T-helper 22 cell (primary cell): ENCODE measurements around the gene TSEN15.

ENCODE experiments used
- DNase-seq: peaks from one replicate; pipeline ENCODE4 v3.0.0-alpha.2; 2020; ENCODE audit warnings: low read depth

The TSEN15 gene

GRCh38 chr1:184051485-184052193 lies at the start of gene TSEN15:
TSEN15 (plus strand) TSS chr1:184051730; CDS start chr1:184051756, 26 bp downstream.
- DNase-seq: peak; percentile 32

GRCh38 chr1:184002071-184002470 lies 49.5 kb upstream of the TSEN15 start:
- DNase-seq: no peak

GRCh38 chr1:184004935-184005334 lies 46.6 kb upstream of the TSEN15 start:
- DNase-seq: no peak

- DNase-seq: no peak
Measured at GRCh38 chr1:184005506-184005905, 46.0 kb upstream of the TSEN15 start.

GRCh38 chr1:184010788-184011187 lies 40.7 kb upstream of the TSEN15 start:
- DNase-seq: no peak

- DNase-seq: no peak
Measured at GRCh38 chr1:184012187-184012586, 39.3 kb upstream of the TSEN15 start.

GRCh38 chr1:184014271-184014670 lies 37.3 kb upstream of the TSEN15 start:
- DNase-seq: no peak

- no peak for DNase-seq
Measured at GRCh38 chr1:184016169-184016568, 35.4 kb upstream of the TSEN15 start.

- no peak for DNase-seq
Measured at GRCh38 chr1:184017306-184017705, 34.2 kb upstream of the TSEN15 start.

- DNase-seq: no peak
Measured at GRCh38 chr1:184018622-184019021, 32.9 kb upstream of the TSEN15 start.

GRCh38 chr1:184019069-184019468 lies 32.5 kb upstream of the TSEN15 start:
- DNase-seq: no peak

GRCh38 chr1:184019506-184019905 lies 32.0 kb upstream of the TSEN15 start:
- DNase-seq: no peak

GRCh38 chr1:184020328-184020727 lies 31.2 kb upstream of the TSEN15 start:
- no peak for DNase-seq

- no peak for DNase-seq
Measured at GRCh38 chr1:184020855-184021254, 30.7 kb upstream of the TSEN15 start.

GRCh38 chr1:184021728-184022127 lies 29.8 kb upstream of the TSEN15 start:
- no peak for DNase-seq

GRCh38 chr1:184022668-184023067 lies 28.9 kb upstream of the TSEN15 start:
- DNase-seq: no peak

GRCh38 chr1:184023171-184023570 lies 28.4 kb upstream of the TSEN15 start:
- no peak for DNase-seq

GRCh38 chr1:184025242-184025675 lies 26.3 kb upstream of the TSEN15 start:
- no peak for DNase-seq

GRCh38 chr1:184027826-184028695 lies 23.5 kb upstream of the TSEN15 start:
- DNase-seq: no peak

GRCh38 chr1:184028854-184029623 lies 22.5 kb upstream of the TSEN15 start:
- no peak for DNase-seq

- no peak for DNase-seq
Measured at GRCh38 chr1:184030433-184031091, 21.0 kb upstream of the TSEN15 start.

GRCh38 chr1:184031092-184031408 lies 20.5 kb upstream of the TSEN15 start:
- DNase-seq: no peak
